Limb (tissue), 2 donors: Measurements from ENCODE around the gene NOPCHAP1.

Experiments used
- DNase-seq, 2 donors: peaks; one replicate each; pipeline ENCODE4 v3.0.0-alpha.2; 2016; ENCODE audit errors: extremely low spot score in 2 of 2

NOPCHAP1 gene

DNA sequence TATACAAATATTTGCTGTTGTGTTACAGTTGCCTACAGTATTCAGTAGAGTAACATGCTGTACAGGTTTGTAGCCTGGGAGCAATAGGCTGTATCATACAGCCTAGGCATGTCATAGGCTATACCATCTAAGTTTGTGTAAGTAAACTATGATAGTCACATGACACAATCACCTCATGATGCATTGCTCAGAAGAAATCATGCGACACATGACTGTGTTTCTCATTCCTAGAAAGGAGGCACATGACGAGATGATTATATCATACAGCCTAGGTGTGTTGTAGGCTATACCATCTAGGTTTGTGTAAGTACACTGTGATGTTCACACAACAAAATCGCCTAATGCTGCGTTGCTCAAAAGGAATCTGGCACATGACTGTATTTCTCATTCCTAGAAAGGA, 31.9 kb downstream of the NOPCHAP1 start:
- DNase-seq: no peak

DNA sequence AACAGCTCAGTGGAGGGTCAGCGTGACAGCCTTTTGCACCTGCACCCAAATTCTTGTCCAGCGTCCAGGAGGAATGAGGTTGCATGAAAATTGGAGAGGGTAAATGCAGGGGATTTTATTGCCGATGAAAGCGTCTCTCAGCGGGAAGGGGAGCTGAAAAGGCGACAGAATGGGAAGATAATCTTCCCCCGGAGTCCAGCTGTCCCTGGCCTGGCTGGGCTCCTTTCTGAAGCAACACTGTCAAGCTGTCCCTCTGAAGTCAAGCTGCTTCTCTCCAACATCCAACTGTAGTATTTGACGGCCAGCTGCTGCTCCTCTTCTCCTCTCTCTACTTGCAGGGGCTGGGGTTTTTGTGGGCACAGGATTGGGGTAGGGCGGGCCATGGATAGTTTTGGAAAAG, 32.7 kb downstream of the NOPCHAP1 start:
- DNase-seq: peak in 1 of 2 donors; percentile 22

DNA sequence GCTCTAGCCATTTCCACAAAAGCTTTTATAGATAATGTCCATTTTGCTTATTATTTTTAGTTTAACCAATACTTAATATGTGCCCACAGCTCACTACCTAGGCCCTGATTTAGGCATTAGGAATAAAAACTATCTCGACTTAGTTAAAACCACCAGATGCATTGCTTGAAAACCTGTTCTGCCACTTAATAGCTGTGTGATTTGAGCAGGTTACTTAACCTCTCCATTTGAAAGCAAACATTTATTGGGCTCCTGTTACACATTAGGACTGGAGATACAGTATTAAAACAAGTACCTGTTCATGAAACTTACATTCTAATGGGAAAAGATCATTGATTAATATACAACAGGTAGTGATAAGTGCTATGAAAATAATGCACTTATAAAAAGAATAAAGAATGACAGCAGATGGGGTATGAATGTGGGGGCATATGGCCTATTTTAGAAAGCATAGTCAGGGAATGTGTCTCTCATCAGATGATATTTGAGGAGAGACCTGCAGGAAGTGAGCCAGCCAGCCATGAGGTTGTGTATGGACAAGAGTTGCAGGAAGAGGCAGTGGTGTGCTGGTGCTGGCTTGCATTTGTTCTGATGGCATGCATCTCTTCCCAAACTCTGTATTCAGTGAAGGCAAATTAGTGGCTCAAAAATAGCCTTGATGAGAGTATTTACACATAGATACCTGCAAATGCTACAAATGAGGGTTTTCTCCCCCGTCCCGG, 34.3 kb downstream of the NOPCHAP1 start:
- no peak for DNase-seq

DNA sequence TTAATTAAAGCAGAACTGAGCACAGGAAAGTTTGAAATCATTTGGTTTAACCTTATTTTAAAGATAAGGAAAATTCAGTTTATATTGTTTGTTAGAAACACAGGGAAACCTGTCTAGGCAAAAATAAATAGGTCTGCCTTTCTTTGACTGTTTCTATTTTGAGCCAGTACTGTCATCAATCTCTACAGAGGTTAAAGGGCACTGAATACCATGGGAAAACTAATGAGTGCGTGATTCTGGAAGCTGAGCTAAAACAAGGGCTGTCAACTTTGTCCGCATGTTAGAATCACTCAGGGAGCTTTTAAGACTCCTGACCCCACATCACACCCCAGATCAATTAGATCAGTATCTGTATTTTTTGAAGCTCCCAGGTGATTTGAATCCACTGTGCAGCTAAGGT, 38.8 kb downstream of the NOPCHAP1 start:
- DNase-seq: no peak

DNA sequence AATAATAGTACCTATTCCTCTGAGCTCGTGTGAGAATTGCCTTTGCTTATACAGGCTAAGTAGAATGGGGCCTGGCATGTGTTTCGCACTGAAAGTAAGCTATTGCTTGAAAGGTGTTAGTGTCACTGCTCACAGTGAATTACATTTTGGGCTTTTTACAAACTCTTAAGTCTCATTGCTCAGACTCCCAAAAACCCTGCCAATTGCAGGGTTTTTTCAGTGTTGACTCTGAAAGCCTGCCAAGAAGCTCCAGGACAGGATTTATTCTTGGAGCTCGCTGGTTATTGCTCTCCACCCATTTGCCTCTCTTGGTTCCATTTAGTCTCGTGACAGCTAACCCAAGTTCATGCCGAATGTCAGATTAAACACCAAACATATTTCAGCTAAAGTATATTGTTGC, 39.8 kb downstream of the NOPCHAP1 start:
- DNase-seq: peak; percentile 72 to 82

DNA sequence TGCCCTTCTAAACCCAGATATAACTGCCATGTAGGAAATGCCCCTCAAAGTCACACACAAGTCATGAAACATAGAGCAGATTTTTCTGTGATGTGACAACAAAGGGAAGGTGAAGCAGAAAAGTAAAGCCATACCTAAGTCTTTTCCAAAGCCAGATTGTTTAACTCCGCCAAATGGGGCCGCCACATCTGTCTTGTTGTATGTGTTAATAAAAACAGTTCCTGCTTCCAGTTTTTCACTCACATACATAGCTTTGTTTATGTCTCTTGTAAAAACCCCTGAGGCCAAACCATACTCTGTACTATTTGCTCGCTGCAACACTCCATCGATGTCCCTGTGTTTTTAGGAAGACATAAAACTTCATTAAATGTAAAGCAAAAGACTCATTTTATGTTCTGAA, 40.3 kb downstream of the NOPCHAP1 start:
- DNase-seq: peak in 1 of 2 donors; percentile 29

DNA sequence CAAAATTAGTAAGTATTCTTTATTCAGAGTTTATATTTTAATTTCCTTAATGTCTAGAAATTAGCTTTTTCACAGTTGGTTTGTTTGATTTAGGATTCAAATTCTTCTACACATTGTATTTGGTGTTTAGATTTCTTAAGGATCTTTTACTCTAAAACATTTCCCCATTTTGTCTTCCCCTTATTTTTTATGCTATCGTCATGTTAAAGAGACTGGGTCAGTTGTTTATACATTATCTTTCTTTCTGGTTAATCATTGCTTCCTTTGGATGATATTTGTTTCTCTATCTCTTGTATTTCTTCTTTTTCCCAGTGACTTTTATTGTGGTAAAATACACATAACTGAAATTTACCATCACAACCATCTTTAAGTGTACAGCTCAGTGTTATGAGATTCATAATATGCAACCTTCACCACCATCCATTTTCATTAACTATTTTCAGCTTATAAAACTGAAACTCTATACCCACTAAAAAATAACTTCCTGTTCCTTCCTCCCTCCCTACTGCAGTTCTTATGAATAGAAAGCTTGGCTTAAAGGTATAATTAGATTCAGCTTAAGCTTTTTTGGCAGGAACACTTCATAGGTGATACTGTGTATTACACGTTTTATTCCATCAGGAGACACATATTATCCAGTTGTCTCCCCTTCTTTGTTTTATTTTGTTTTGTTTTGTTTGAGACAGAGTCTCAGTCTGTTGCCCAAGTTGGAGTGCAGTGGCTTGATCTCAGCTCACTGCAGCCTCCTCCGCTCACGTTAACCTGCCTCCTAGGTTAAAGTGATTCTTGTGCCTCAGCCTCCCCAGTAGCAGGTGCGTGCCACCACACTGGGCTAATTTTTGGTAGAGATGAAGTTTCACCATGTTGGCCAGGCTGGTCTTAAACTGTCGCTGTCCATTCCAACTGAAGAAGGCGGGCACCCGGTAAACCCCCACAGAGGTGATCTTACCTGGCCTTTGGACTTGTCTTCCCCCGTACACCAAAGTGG, 45.0 kb downstream of the NOPCHAP1 start:
- DNase-seq: no peak

DNA sequence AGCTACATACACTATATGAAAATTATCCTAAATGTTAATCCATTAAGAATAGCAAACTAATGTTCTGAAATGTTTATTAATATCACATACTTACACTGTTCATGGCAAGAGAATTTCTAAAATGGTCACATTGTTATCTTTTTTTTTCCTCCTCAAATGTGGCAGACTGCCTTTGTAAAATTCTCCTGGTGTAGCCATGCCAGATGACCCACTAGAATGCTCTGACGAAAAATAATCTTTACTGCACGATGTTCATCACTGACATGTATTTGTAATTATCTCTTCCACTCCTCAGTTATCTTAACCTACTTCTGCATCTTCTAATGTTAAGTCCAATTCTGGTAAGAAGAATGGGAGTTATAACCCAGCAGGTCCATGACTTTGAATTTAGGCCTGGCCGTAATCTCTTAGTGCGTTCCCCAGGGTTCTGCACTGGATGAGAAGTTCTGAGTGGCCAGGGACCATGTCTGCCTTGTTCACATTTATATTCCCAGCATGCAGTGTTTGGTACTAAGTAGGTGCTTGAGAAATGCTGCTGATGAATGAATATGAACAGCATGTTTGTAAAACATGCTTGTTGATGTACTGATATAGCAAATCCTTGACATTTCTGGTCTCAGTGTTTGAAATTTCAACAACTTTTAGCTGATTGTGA, 46.7 kb downstream of the NOPCHAP1 start:
- no peak for DNase-seq

DNA sequence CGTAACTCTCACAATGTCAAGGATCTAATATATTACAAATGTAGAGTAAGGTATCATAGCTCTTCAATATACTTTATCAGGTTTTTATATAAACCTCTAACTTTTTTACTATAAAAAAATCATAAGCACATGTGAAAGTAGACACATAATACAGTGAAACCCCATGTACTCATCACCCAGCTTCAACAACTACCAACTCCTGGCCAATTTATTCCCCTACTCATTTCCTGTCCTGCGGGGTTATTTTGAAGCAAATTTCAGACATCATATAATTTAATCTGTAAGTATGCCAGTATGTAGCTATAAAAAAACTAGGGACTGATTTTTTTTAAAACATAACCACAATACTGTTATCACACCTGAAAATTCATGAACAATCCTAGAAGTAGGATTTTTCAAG, 47.7 kb downstream of the NOPCHAP1 start:
- no peak for DNase-seq
